ENCODE results near the gene WDR26. TPM values are rescaled to one million over a fixed set of nuclear protein-coding genes. Genes with fewer than 3 reads are reported as not detected.

Gene WDR26
- total RNA-seq, 1 experiment from 2014 or later, result 81.4 TPM

- H3K14ac ChIP-seq (ENCODE audit: insufficient read depth, low read length), result no peak overlapping the region
- H2BK120ac ChIP-seq (ENCODE audit: low read depth, low read length, poor library complexity, severe bottlenecking), result no peak overlapping the region
- H2BK5ac ChIP-seq (ENCODE audit: insufficient read length, low read length), result no peak overlapping the region
- Mint-ChIP-seq H3K36me3 (ENCODE audit: insufficient read depth in 1 of 3, low read depth in 3 of 3) (peaks cover 0 to 5% (median 4%) of the 10 kb centered on the region in 3 experiments; a peak in 4 of 7 replicates), H3K4me1 (no peaks in the 10 kb centered on the region), H3K27ac (no peak overlapping the region), H3K4me3 (no peak overlapping the region), H3K27me3 (ENCODE audit: low read depth) (no peaks in the 10 kb centered on the region), H3K9me3 (no peaks in the 10 kb centered on the region)
- no peak overlapping the region for H3K27ac ChIP-seq (ENCODE audit: insufficient read length, low read depth, low read length)
- H3K4me2 ChIP-seq (ENCODE audit: insufficient read depth, insufficient read length, low read length), result no peak overlapping the region
- H3K23me2 ChIP-seq (ENCODE audit: insufficient read length, low read depth, low read length, poor library complexity, severe bottlenecking), result no peaks in the 10 kb centered on the region
- no peak overlapping the region for H3K18ac ChIP-seq (ENCODE audit: insufficient read length, low read depth, low read length)
- H2BK20ac ChIP-seq (ENCODE audit: low read depth, low read length, poor library complexity, severe bottlenecking), result no peak overlapping the region
- H3K56ac ChIP-seq (ENCODE audit: insufficient read length, low read depth, low read length), result no peak overlapping the region
- H2BK15ac ChIP-seq (ENCODE audit: low read depth, low read length), result no peak overlapping the region
- H4K20me1 ChIP-seq (ENCODE audit: control insufficient read depth, insufficient read depth, insufficient read length), result no peaks in the 10 kb centered on the region
- no peak overlapping the region for H3K9ac ChIP-seq (ENCODE audit: extremely low read depth, insufficient read length, low read length)
- no peak overlapping the region for H3K4ac ChIP-seq (ENCODE audit: low read depth, low read length)
- H3K27me3 ChIP-seq (ENCODE audit: insufficient read depth, low read length), result no peaks in the 10 kb centered on the region
- H2AFZ ChIP-seq (ENCODE audit: low read length), result no peak overlapping the region
- DNase-seq, result no peak
- no peak overlapping the region for H2BK12ac ChIP-seq (ENCODE audit: insufficient read length, low read depth, low read length)
- H3K79me2 ChIP-seq (ENCODE audit: insufficient read depth, low read length), result 0 out of 2 replicates have a peak, but pooled peaks cover 1% of the 10 kb centered on the region
- no peak overlapping the region for H3K23ac ChIP-seq (ENCODE audit: insufficient read length, low read depth, low read length)
- H4K91ac ChIP-seq (ENCODE audit: insufficient read length, low read depth, low read length), result no peak overlapping the region
- H2AK5ac ChIP-seq (ENCODE audit: insufficient read length, low read length), result no peak overlapping the region
- WGBS (ENCODE audit: extremely low coverage, insufficient read length, low lambda C conversion rate), result no CpG with 5 or more reads among the region's 3 CpGs
- no peak overlapping the region for H4K5ac ChIP-seq (ENCODE audit: insufficient read length, low read depth, low read length)
- H3K4me1 ChIP-seq (ENCODE audit: insufficient read depth, low read length), result no peaks in the 10 kb centered on the region
- no peak overlapping the region for H3T11ph ChIP-seq (ENCODE audit: low read length)
- no peaks in the 10 kb centered on the region for H3K79me1 ChIP-seq (ENCODE audit: insufficient read depth, low read depth, low read length, poor library complexity, severe bottlenecking)
- TF ChIP-seq CTCF (conservative IDR thresholded peaks at IDR 0.05), result no peak
- H3K9me3 ChIP-seq (ENCODE audit: control insufficient read depth, low read depth, low read length), result no peaks in the 10 kb centered on the region
- no peak overlapping the region for H4K8ac ChIP-seq (replicated peaks; ENCODE audit: insufficient read length, low read depth, low read length)
These were observed 13.4 kb upstream of the WDR26 start for GRCh38 chr1:224447971-224448370.

Measured in H9 (cell line).